OCI-LY7 (cell line): ENCODE data around the gene GALNT1. TPM values are rescaled to one million over a fixed set of nuclear protein-coding genes. Genes with fewer than 3 reads are reported as not detected.

ENCODE experiments used
- BruUV-seq: library from RNA; stranded (reverse); fragments of 400-500 nt; replicated peaks from 2 replicates; lab custom pipeline; 2021; lab: Mats Ljungman, UMichigan
- CTCF ChIA-PET: fragments of 300-600 bp; sonication (Branson Sonifier 250); formaldehyde crosslinking; loops from one replicate; lab custom pipeline; 2022; ENCODE audit warnings: antibody characterized with exemption; ENCODE audit not compliant: unreplicated experiment; lab: Charles Lee
- POLR2A ChIA-PET: fragments of 300-600 bp; sonication (Branson Sonifier 250); formaldehyde crosslinking; loops from one replicate; lab custom pipeline; 2022; ENCODE audit warnings: antibody characterized with exemption; lab: Charles Lee
- DNase-seq: peaks from one replicate; pipeline ENCODE4 v3.0.0-alpha.2; 2015; ENCODE audit warnings: low spot score
- H2AFZ ChIP-seq: fragments of 200-600 bp; sonication (generic), shearing (Covaris generic); 2 replicates; pipeline ENCODE4 v1.6.1; 2014; ENCODE audit warnings: mild to moderate bottlenecking, antibody characterized with exemption, low read length, moderate library complexity
- H3K27ac ChIP-seq: fragments of 200-600 bp; sonication (generic); 2 replicates; pipeline ENCODE4 v1.5.1; 2014; ENCODE audit warnings: mixed run types, low read depth, mild to moderate bottlenecking, moderate library complexity, low read length, inconsistent platforms; ENCODE audit not compliant: poor library complexity, severe bottlenecking
- H3K36me3 ChIP-seq: fragments of 200-600 bp; sonication (generic); 2 replicates; pipeline ENCODE4 v1.6.1; 2014; ENCODE audit warnings: mild to moderate bottlenecking, antibody characterized with exemption, low read length, moderate library complexity, mixed read lengths; ENCODE audit not compliant: insufficient read depth
- H3K4me1 ChIP-seq: fragments of 200-600 bp; sonication (generic); 2 replicates; pipeline ENCODE4 v1.5.1; 2014; ENCODE audit warnings: mild to moderate bottlenecking, low read length; ENCODE audit not compliant: insufficient read depth, poor library complexity, severe bottlenecking
- H3K4me2 ChIP-seq: fragments of 200-600 bp; sonication (generic); 2 replicates; pipeline ENCODE4 v1.6.1; 2014; ENCODE audit warnings: mild to moderate bottlenecking, low read length
- H3K4me3 ChIP-seq: fragments of 200-600 bp; sonication (generic); 2 replicates; pipeline ENCODE4 v1.5.1; 2014; ENCODE audit warnings: mild to moderate bottlenecking, low read depth, low read length; ENCODE audit not compliant: poor library complexity, severe bottlenecking
- H3K79me2 ChIP-seq: fragments of 200-600 bp; sonication (generic); 2 replicates; pipeline ENCODE4 v1.6.1; 2016; ENCODE audit warnings: low read depth, mild to moderate bottlenecking, low read length, moderate library complexity, mixed read lengths; ENCODE audit not compliant: insufficient read depth
- H3K9me2 ChIP-seq: fragments of 200-600 bp; sonication (generic); 2 replicates; pipeline ENCODE4 v1.6.1; 2016; ENCODE audit warnings: mild to moderate bottlenecking, low read length, mixed read lengths; ENCODE audit not compliant: insufficient read depth
- H3K9me3 ChIP-seq: fragments of 200-600 bp; sonication (generic); 2 replicates; pipeline ENCODE4 v1.6.1; 2014; ENCODE audit warnings: mild to moderate bottlenecking, mixed run types, low read length, mixed read lengths
- H4K20me1 ChIP-seq: fragments of 200-600 bp; sonication (generic); 2 replicates; pipeline ENCODE4 v1.6.1; 2014; ENCODE audit warnings: mild to moderate bottlenecking, antibody characterized with exemption, low read length, moderate library complexity, mixed read lengths; ENCODE audit not compliant: insufficient read depth
- CTCF ChIP-seq: fragments of 200-600 bp; sonication (generic); conservative IDR thresholded peaks from 2 replicates; pipeline ENCODE4 v1.5.1; 2014; ENCODE audit warnings: mild to moderate bottlenecking, antibody characterized with exemption, low read length, moderate library complexity, mixed read lengths
- EZH2phosphoT487 ChIP-seq: fragments of 200-600 bp; sonication (generic); IDR thresholded peaks from 2 replicates; pipeline ENCODE4 v1.6.1; 2018; ENCODE audit warnings: low read depth, borderline replicate concordance, mild to moderate bottlenecking, mixed run types, antibody characterized with exemption, low read length, moderate library complexity, mixed read lengths
- intact Hi-C: fragments of 100-400 bp; cut with micrococcal nuclease; formaldehyde crosslinking; loops from one replicate; pipeline ENCODE4 v1.10.0; 2022; ENCODE audit not compliant: unreplicated experiment
- total RNA-seq, 2 experiments: library from RNA; depleted of rRNA in 1 of 2; stranded (reverse); fragments of >200 nt in 1 of 2; shearing (Covaris generic) in 1 of 2; gene quantifications; 2 replicates each; pipeline ENCODE4 v1.2.3, GENCODE V29; 2014 to 2022

GALNT1 gene
- total RNA-seq, 2 experiments from 2014 or later, result 22.0 to 37.2 TPM

DNA sequence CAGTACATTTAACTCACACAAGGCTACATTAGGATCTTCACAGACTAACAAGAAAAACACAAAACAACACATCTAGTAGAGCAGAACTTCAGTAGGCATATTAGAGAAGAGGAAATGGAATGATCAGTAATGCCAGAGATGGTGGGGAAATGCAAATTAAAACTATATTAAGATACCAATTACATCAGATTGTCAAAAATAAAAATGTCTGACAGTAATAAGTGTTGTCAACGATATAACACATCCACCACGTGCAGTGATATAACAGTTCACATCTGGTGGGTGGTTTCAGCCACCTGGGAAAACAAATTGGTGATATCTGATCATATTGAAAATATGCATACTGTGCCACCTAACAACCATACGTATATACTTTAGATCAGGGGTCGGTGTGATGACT is 59.9 kb downstream of the GALNT1 start:
- intact Hi-C loops, result no loop called here
- Histone ChIP-seq H3K4me1 (no peaks in the 10 kb centered on the region), H3K27ac (no peak overlapping the region), H3K9me3 (no peaks in the 10 kb centered on the region), H3K79me2 (no peaks in the 10 kb centered on the region), H3K4me3 (no peak overlapping the region), H3K4me2 (no peak overlapping the region), H3K9me2 (no peaks in the 10 kb centered on the region), H2AFZ (no peak overlapping the region), H3K36me3 (no peaks in the 10 kb centered on the region; the same call in 1 of the 2 replicates), H4K20me1 (no peaks in the 10 kb centered on the region)
- no TSS peak for BruUV-seq
- no peak for DNase-seq
- ChIA-PET POLR2A (no interaction called here), CTCF (no interaction called here)
- no peak for TF ChIP-seq CTCF
- TF ChIP-seq EZH2phosphoT487, result no peak

DNA sequence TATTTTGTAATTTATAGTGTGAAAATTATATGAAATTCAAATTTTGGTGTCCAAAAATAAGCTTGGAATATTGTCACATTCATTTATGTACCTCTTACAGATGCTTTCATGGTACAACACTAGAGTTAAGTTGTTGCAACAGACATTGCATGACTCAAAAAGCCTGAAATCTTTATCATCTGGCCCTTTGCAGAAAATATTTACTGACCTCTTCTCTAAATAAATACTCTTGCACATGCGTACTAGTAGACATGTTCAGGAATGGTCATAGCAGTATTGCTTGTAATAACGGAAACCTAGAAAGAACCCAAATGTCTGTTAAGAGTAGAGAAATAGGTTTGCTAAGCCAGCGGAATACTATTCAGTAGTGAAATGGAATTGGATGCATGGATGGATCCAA is 60.4 kb downstream of the GALNT1 start:
- no peak overlapping the region for H2AFZ ChIP-seq
- BruUV-seq, result no TSS peak
- ChIA-PET CTCF (no interaction called here), POLR2A (no interaction called here)
- no peaks in the 10 kb centered on the region; the same call in 1 of the 2 replicates for H3K36me3 ChIP-seq
- H3K9me3 ChIP-seq, result no peaks in the 10 kb centered on the region
- intact Hi-C loops, result no loop called here
- no peak for TF ChIP-seq EZH2phosphoT487
- no peak for TF ChIP-seq CTCF
- no peaks in the 10 kb centered on the region for H3K4me1 ChIP-seq
- no peak overlapping the region for H3K27ac ChIP-seq
- no peak overlapping the region for H3K4me3 ChIP-seq
- no peak for DNase-seq
- no peaks in the 10 kb centered on the region for H3K79me2 ChIP-seq
- H4K20me1 ChIP-seq, result no peaks in the 10 kb centered on the region
- H3K4me2 ChIP-seq, result no peak overlapping the region
- no peaks in the 10 kb centered on the region for H3K9me2 ChIP-seq

DNA sequence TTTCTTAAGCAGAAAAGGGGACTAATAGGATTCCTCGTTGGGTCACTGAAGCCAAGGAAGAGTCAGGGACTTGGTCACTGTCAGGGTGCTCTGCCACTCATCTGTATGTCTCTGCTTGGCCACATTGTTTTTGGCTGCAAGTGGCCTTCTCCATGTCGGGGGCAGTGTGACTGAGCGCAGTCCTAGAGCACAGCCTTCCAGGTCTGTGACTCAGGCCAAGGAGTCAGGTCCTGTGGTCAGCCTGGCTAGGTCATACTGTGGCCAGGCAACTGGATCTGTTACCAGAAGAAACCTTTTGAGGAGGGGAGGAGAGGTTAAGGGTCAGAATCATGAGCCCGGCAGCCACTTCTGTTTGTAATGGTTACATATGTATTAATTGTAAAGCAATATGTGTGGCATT is 61.3 kb downstream of the GALNT1 start:
- intact Hi-C loops, result no loop called here
- Histone ChIP-seq H3K4me2 (no peak overlapping the region), H3K4me3 (no peak overlapping the region), H3K9me3 (no peaks in the 10 kb centered on the region), H2AFZ (no peak overlapping the region), H3K9me2 (no peaks in the 10 kb centered on the region), H3K4me1 (no peaks in the 10 kb centered on the region), H3K36me3 (no peaks in the 10 kb centered on the region; the same call in 1 of the 2 replicates), H3K27ac (no peak overlapping the region), H4K20me1 (no peaks in the 10 kb centered on the region), H3K79me2 (no peaks in the 10 kb centered on the region)
- no peak for TF ChIP-seq EZH2phosphoT487
- TF ChIP-seq CTCF, result no peak
- ChIA-PET POLR2A (no interaction called here), CTCF (no interaction called here)
- DNase-seq, result no peak
- no TSS peak for BruUV-seq
